IMR-90 (cell line): ENCODE data around the gene CABP7. TPM values are rescaled to one million over a fixed set of nuclear protein-coding genes. Genes with fewer than 3 reads are reported as not detected.

Experiments used
- ATAC-seq: fragments of 200-7000 bp; cut with Tn5 transposase; 2 replicates; pipeline ENCODE4 v1.9.1; 2020; ENCODE audit warnings: low read depth, mild to moderate bottlenecking, moderate library complexity
- BruUV-seq: library from RNA; stranded (reverse); fragments of 400-500 nt; replicated peaks from 2 replicates; lab custom pipeline; 2021; lab: Mats Ljungman, UMichigan
- CTCF ChIA-PET: fragments of 300-600 bp; formaldehyde crosslinking; extraction: SDS; loops from one replicate; lab custom pipeline; 2021; ENCODE audit warnings: antibody characterized with exemption; lab: Yijun Ruan, JAX
- POLR2A ChIA-PET: fragments of 300-600 bp; sonication (Branson Sonifier 250); formaldehyde crosslinking; loops from one replicate; lab custom pipeline; 2022; ENCODE audit warnings: antibody characterized with exemption; ENCODE audit not compliant: unreplicated experiment; lab: Charles Lee
- DNase-seq: peaks from one replicate; pipeline ENCODE4 v3.0.0; 2013
- H2AFZ ChIP-seq: replicated peaks from 2 replicates; pipeline ENCODE3; 2013; ENCODE audit warnings: low read length, mild to moderate bottlenecking; ENCODE audit not compliant: poor library complexity
- H2AK5ac ChIP-seq: 2 replicates; pipeline ENCODE4 v1.6.1; 2013; ENCODE audit warnings: low read depth, low read length, inconsistent platforms
- H2AK9ac ChIP-seq: replicated peaks from 2 replicates; pipeline ENCODE3; 2013; ENCODE audit warnings: mild to moderate bottlenecking, low read depth, low read length, moderate library complexity; ENCODE audit not compliant: poor library complexity
- H2BK120ac ChIP-seq: 2 replicates; pipeline ENCODE4 v1.6.1; 2013; ENCODE audit warnings: low read depth, low read length, inconsistent platforms
- H2BK15ac ChIP-seq: 3 replicates; pipeline ENCODE4 v1.6.1; 2013; ENCODE audit warnings: low read depth, low read length, inconsistent platforms
- H2BK20ac ChIP-seq: 2 replicates; pipeline ENCODE4 v1.6.1; 2013; ENCODE audit warnings: low read depth, mild to moderate bottlenecking, inconsistent platforms, low read length, moderate library complexity
- H2BK5ac ChIP-seq: 2 replicates; pipeline ENCODE4 v1.6.1; 2013; ENCODE audit warnings: mild to moderate bottlenecking, low read depth, low read length, inconsistent platforms; ENCODE audit not compliant: poor library complexity, severe bottlenecking
- H3K14ac ChIP-seq: replicated peaks from 2 replicates; pipeline ENCODE4 v1.6.1; 2013; ENCODE audit warnings: low read depth, low read length, inconsistent platforms
- H3K18ac ChIP-seq: 2 replicates; pipeline ENCODE4 v1.6.1; 2013; ENCODE audit warnings: low read depth, low read length, control low read depth
- H3K23ac ChIP-seq: 2 replicates; pipeline ENCODE4 v1.6.1; 2013; ENCODE audit warnings: low read depth, low read length, inconsistent platforms
- H3K27ac ChIP-seq: 2 replicates; pipeline ENCODE4 v1.5.1; 2013; ENCODE audit warnings: mild to moderate bottlenecking, control low read depth, low read length; ENCODE audit not compliant: insufficient read depth
- H3K27me3 ChIP-seq: 2 replicates; pipeline ENCODE4 v1.6.1; 2013; ENCODE audit warnings: low read length; ENCODE audit not compliant: control insufficient read depth, insufficient read depth
- H3K36me3 ChIP-seq: 2 replicates; pipeline ENCODE4 v1.6.1; 2013; ENCODE audit warnings: low read length, mixed read lengths; ENCODE audit not compliant: control insufficient read depth, insufficient read depth
- H3K4ac ChIP-seq: 2 replicates; pipeline ENCODE4 v1.6.1; 2013; ENCODE audit warnings: low read depth, low read length, inconsistent platforms
- H3K4me1 ChIP-seq: 2 replicates; pipeline ENCODE4 v1.6.1; 2013; ENCODE audit warnings: low read length, mixed read lengths; ENCODE audit not compliant: control insufficient read depth, insufficient read depth
- H3K4me2 ChIP-seq: 2 replicates; pipeline ENCODE4 v1.6.1; 2013; ENCODE audit warnings: low read depth, mild to moderate bottlenecking, control low read depth, low read length, moderate library complexity
- H3K4me3 ChIP-seq: 2 replicates; pipeline ENCODE4 v1.5.1; 2013; ENCODE audit warnings: low read depth, mild to moderate bottlenecking, control low read depth, low read length, moderate library complexity; ENCODE audit not compliant: insufficient read depth
- H3K56ac ChIP-seq: 2 replicates; pipeline ENCODE4 v1.6.1; 2013; ENCODE audit warnings: low read length, inconsistent platforms; ENCODE audit not compliant: insufficient read depth; ENCODE audit errors: extremely low read depth
- H3K79me1 ChIP-seq, 2 experiments: 2 replicates each; pipeline ENCODE4 v1.6.1; 2013; ENCODE audit warnings: low read length in 2 of 2, inconsistent platforms in 1 of 2, low read depth in 1 of 2
- H3K9ac ChIP-seq: 2 replicates; pipeline ENCODE4 v1.6.1; 2013; ENCODE audit warnings: low read depth, low read length, control low read depth
- H3K9me1 ChIP-seq: 2 replicates; pipeline ENCODE4 v1.6.1; 2013; ENCODE audit warnings: low read length, inconsistent platforms; ENCODE audit not compliant: insufficient read depth
- H3K9me3 ChIP-seq: 2 replicates; pipeline ENCODE4 v1.6.1; 2013; ENCODE audit warnings: low read length; ENCODE audit not compliant: control insufficient read depth, insufficient read depth
- H4K20me1 ChIP-seq: 2 replicates; pipeline ENCODE4 v1.6.1; 2013; ENCODE audit warnings: low read length, inconsistent platforms; ENCODE audit not compliant: insufficient read depth
- H4K5ac ChIP-seq: 2 replicates; pipeline ENCODE4 v1.6.1; 2013; ENCODE audit warnings: mild to moderate bottlenecking, low read depth, low read length, control low read depth
- H4K8ac ChIP-seq, 2 experiments: 2 replicates each; pipeline ENCODE4 v1.6.1; 2013; ENCODE audit warnings: low read depth in 2 of 2, low read length in 2 of 2, control low read depth in 1 of 2, inconsistent platforms in 1 of 2
- H4K91ac ChIP-seq: 2 replicates; pipeline ENCODE4 v1.6.1; 2013; ENCODE audit warnings: low read depth, low read length, inconsistent platforms; ENCODE audit not compliant: insufficient read depth
- BHLHE40 ChIP-seq: fragments of 150-350 bp; IDR thresholded peaks from 2 replicates; pipeline ENCODE4 v1.6.1; 2016; ENCODE audit warnings: mild to moderate bottlenecking, low read depth, low read length
- CHD1 ChIP-seq: IDR thresholded peaks from 2 replicates; pipeline ENCODE4 v1.6.1; 2012; ENCODE audit warnings: low read depth, low read length, improper control_type of control experiment
- MXI1 ChIP-seq: IDR thresholded peaks from 2 replicates; pipeline ENCODE4 v1.6.1; 2012; ENCODE audit warnings: low read depth, mild to moderate bottlenecking, low read length, moderate library complexity, borderline replicate concordance
- NFE2L2 ChIP-seq: fragments of 150-350 bp; IDR thresholded peaks from 2 replicates; pipeline ENCODE4 v1.6.1; 2016; ENCODE audit warnings: low read depth, mild to moderate bottlenecking, low read length
- RCOR1 ChIP-seq: IDR thresholded peaks from 2 replicates; pipeline ENCODE4 v1.6.1; 2012; ENCODE audit warnings: mild to moderate bottlenecking, low read length, improper control_type of control experiment; ENCODE audit not compliant: insufficient replicate concordance
- SMC3 ChIP-seq: fragments of 150-350 bp; IDR thresholded peaks from 2 replicates; pipeline ENCODE4 v1.6.1; 2016; ENCODE audit warnings: low read depth, mild to moderate bottlenecking, antibody characterized with exemption, low read length, moderate library complexity
- WGBS, 2 experiments: methylation state at CpG; one replicate each; pipeline versions ENCODE4 v1.1.5 to v1.1.7; 2013; ENCODE audit warnings: missing lambda C conversion rate in 2 of 2; ENCODE audit not compliant: insufficient read length in 1 of 2; ENCODE audit errors: extremely low coverage in 2 of 2; 5-methylcytosine and 5-hydroxymethylcytosine counted together
- dilution Hi-C: fragments of 300-500 bp; cut with HindIII; formaldehyde crosslinking; loops from one replicate; pipeline ENCODE4 v1.14.3; 2018; ENCODE audit warnings: low sequenced_read_pairs; ENCODE audit not compliant: unreplicated experiment
- in situ Hi-C: fragments of 300-500 bp; cut with MboI; formaldehyde crosslinking; loops from 3 replicates; pipeline ENCODE4 v1.14.3; 2019; ENCODE audit warnings: low sequenced_read_pairs, inconsistent platforms, mixed read lengths
- intact Hi-C: fragments of 100-400 bp; cut with micrococcal nuclease; formaldehyde crosslinking; loops from 2 replicates; pipeline ENCODE4 v1.10.0; 2022
- polyA plus RNA-seq, 3 experiments: library from polyadenylated mRNA; depleted of rRNA; stranded (reverse); fragments of >200 nt; gene quantifications; 2 replicates each; pipeline ENCODE4 v1.2.3, GENCODE V29; 2012; ENCODE audit warnings: low replicate concordance in 1 of 3
- total RNA-seq: library from RNA; depleted of rRNA; stranded (reverse); fragments of >200 nt; gene quantifications from 2 replicates; pipeline ENCODE4 v1.2.3, GENCODE V29; 2012
- TF ChIP-seq, protein P1 (sequence below): fragments of 150-350 bp; IDR thresholded peaks from 2 replicates; pipeline ENCODE4 v1.6.1; 2017; ENCODE audit warnings: mild to moderate bottlenecking, antibody characterized with exemption, low read length, low read depth

Gene CABP7
- total and polyA plus RNA-seq, 2 of the 4 experiments (the other 2 are of a cell fraction), result under 0.01 to 0.03 TPM

DNA sequence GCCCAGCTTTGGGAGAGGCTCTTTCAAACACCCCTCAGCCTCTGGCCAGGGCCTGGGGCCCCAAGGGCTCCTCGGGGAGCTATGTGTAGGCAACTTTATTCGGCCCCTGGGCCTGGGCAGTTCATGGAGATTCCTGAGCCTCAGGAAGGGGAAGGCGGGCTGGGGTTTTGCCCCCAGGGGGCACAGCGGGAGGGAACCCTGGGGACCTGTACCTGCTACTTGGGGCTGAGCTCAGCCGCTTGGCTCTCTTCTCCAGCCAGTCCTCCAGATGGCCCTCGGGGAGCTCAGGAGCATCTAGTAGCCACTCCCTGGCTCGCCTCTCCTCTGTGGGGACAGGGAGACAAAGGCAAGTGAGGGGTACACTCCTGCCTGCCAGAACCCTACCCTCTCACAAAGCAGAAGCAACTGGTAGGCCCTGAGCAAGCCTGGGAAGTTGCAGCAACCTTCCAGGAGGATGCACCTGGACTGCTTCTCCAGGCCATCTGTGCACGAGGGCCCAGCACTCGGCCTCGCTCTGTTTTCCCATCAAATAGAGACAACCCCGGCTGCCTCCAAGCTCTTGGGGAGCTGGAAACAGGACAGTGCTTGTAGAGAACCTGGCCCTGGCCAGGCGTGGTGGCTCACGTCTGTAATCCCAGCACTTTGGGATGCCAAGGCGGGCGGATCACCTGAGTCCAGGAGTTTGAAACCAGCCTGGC is 18.5 kb downstream of the CABP7 start:
- Histone ChIP-seq H2BK120ac (no peak overlapping the region), H4K5ac (no peak overlapping the region), H3K18ac (no peak overlapping the region), H3K36me3 (peaks cover 16% of the 10 kb centered on the region), H3K4me1 (no peaks in the 10 kb centered on the region), H3K4ac (no peak overlapping the region), H3K14ac (no peak overlapping the region), H3K27ac (no peak overlapping the region), H3K79me1 (no peaks in the 10 kb centered on the region), H2BK20ac (no peak overlapping the region), H2BK5ac (no peak overlapping the region), H4K20me1 (no peaks in the 10 kb centered on the region), H3K9me3 (no peaks in the 10 kb centered on the region), H2BK15ac (no peak overlapping the region), H3K23ac (no peak overlapping the region), H3K56ac (no peak overlapping the region), H4K91ac (no peak overlapping the region), H3K27me3 (no peaks in the 10 kb centered on the region), H3K9ac (no peak overlapping the region), H3K4me3 (no peak overlapping the region), H4K8ac (no peak overlapping the region), H2AFZ (no peak overlapping the region), H3K9me1 (no peaks in the 10 kb centered on the region), H3K4me2 (no peak overlapping the region), H2AK5ac (no peak overlapping the region), H2AK9ac (no peak overlapping the region)
- no peak for DNase-seq
- no TSS peak for BruUV-seq
- WGBS, 2 experiments, result 79% methylated on average over 4 of the region's 15 CpGs; no CpG with 5 or more reads in 1 of the 2 experiments
- in situ Hi-C loops (no loop called here), intact Hi-C loops (no loop called here), dilution Hi-C loops (no loop called here)
- no peak for ATAC-seq
- ChIA-PET POLR2A (no interaction called here), CTCF (no interaction called here)
- TF ChIP-seq MXI1 (no peak), BHLHE40 (no peak), NFE2L2 (no peak), CHD1 (no peak), RCOR1 (no peak), SMC3 (no peak)
- TF ChIP-seq, protein P1, sequence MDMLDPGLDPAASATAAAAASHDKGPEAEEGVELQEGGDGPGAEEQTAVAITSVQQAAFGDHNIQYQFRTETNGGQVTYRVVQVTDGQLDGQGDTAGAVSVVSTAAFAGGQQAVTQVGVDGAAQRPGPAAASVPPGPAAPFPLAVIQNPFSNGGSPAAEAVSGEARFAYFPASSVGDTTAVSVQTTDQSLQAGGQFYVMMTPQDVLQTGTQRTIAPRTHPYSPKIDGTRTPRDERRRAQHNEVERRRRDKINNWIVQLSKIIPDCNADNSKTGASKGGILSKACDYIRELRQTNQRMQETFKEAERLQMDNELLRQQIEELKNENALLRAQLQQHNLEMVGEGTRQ, result no peak
